OCI-LY3 (cell line): ENCODE data around the gene ARL8B.

Experiments
- EZH2phosphoT487 ChIP-seq: fragments of 200-600 bp; shearing (Covaris generic); IDR thresholded peaks from 2 replicates; pipeline ENCODE4 v1.6.1; 2018; ENCODE audit warnings: antibody characterized with exemption, mixed run types, low read depth
- TF ChIP-seq, protein P1 (sequence below): fragments of 200-600, 300-600 bp; sonication (generic); IDR thresholded peaks from 2 replicates; pipeline ENCODE4 v1.5.1; 2014; ENCODE audit warnings: antibody characterized with exemption, low read length, low read depth

DNA sequence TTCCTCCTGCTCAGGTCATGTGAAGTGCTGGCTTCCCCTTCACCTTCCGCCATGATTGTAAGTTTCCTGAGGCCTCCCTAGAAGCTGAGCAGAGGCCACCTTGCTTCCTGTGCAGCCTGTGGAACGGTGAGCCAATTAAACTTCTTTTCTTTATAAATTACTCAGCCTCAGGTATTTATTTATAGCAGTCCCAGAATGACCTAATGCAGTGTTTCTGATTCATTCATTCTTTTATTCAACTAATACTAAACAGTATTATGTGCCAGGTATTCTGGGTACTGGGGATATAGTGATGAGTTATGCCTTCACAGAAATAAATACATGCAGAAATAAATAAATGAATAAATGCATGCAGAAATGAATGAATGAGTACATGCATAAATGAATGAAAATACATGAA, 107.3 kb downstream of the ARL8B start:
- TF ChIP-seq, protein P1, sequence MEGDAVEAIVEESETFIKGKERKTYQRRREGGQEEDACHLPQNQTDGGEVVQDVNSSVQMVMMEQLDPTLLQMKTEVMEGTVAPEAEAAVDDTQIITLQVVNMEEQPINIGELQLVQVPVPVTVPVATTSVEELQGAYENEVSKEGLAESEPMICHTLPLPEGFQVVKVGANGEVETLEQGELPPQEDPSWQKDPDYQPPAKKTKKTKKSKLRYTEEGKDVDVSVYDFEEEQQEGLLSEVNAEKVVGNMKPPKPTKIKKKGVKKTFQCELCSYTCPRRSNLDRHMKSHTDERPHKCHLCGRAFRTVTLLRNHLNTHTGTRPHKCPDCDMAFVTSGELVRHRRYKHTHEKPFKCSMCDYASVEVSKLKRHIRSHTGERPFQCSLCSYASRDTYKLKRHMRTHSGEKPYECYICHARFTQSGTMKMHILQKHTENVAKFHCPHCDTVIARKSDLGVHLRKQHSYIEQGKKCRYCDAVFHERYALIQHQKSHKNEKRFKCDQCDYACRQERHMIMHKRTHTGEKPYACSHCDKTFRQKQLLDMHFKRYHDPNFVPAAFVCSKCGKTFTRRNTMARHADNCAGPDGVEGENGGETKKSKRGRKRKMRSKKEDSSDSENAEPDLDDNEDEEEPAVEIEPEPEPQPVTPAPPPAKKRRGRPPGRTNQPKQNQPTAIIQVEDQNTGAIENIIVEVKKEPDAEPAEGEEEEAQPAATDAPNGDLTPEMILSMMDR: no peak
- TF ChIP-seq EZH2phosphoT487: no peak
